ENCODE data around the gene COBL.

DNA sequence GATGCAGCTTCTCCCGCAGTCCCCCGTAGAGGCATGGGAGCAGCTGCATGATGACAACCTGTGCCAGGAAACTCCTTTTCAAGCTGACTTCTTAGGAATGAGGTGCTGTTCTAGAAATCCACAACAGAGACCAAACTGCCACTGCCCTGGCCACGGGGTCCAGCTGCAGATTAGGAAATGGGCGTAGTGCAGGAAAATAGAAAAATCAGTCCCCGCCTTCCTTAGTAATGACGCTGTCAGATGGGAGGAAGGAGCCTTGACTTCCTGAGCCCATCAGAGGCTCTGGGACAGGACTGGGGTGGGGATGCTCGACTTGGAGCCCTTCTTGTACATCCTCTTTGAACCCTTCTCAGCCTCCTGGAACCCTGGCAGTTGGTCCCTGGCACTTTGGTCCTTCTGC, 306.1 kb downstream of the COBL start:
- TF ChIP-seq, protein P1, sequence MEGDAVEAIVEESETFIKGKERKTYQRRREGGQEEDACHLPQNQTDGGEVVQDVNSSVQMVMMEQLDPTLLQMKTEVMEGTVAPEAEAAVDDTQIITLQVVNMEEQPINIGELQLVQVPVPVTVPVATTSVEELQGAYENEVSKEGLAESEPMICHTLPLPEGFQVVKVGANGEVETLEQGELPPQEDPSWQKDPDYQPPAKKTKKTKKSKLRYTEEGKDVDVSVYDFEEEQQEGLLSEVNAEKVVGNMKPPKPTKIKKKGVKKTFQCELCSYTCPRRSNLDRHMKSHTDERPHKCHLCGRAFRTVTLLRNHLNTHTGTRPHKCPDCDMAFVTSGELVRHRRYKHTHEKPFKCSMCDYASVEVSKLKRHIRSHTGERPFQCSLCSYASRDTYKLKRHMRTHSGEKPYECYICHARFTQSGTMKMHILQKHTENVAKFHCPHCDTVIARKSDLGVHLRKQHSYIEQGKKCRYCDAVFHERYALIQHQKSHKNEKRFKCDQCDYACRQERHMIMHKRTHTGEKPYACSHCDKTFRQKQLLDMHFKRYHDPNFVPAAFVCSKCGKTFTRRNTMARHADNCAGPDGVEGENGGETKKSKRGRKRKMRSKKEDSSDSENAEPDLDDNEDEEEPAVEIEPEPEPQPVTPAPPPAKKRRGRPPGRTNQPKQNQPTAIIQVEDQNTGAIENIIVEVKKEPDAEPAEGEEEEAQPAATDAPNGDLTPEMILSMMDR (IDR thresholded peaks at IDR 0.05), result no peak
- TF ChIP-seq POLR2A (IDR thresholded peaks at IDR 0.05), result no peak

Measured in right lobe of liver (tissue), 4 donors.